HUDEP-2 (cell line): ENCODE measurements around the gene EIF2S2.

ENCODE experiments used
- DNase-seq, 76 experiments: peaks; one replicate each; lab custom pipeline; 2025; ENCODE audit not compliant: unreplicated experiment in 76 of 76; lab: John Stamatoyannopoulos, UW

The EIF2S2 gene

DNA sequence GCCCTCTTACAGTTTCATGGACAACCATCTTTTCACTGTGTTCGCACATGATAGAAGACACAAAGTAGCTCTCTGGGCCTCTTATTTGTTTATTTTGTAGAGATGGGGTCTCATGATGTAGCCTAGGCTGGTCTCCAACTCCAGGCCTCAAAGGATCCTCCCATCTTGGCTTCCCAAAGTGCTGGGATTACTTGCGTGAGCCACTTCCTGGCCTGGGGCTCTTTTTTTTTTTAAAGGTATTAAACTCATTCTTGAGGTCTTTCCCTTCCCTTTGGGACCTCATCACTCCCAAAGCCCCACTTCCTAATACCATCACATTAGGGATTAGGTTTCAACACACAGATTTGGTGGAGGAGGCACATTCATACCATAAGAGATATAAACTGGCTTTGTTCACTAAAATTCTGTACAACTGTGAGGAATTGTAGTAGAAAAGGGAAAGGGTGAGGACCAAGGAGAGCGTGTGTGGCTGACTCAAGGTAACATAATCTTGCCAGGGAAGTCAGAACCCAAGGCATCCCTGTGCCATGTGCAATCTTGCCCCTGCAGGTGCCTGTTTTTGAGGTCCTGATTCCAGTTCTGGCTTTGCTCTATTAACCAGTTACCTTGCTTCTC is 45.5 kb downstream of the EIF2S2 start:
- DNase-seq, result no peak

GRCh38 chr20:34065260-34065659 is 46.8 kb downstream of the EIF2S2 start:
- DNase-seq, result no peak

DNA sequence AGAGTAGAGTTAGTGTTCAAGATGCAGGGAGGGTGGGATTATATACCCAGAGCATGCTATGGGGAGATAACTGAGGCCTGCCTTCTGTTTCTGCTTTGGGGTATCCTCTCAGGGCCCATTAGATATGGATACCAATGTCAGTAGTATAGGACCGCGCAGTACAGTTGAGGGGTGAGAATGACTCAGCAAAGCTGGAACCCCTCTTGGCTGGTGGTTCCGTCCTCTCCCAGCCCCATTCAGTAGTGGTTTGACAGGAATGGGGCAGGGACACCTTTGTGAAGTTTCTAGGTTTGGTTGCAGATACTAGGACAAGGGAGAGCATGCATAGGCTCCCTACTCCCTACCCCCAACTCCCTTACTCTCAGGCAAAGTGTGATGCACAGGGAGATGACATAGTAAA is 47.8 kb downstream of the EIF2S2 start:
- DNase-seq, result no peak

GRCh38 chr20:34062570-34063482 is 49.2 kb downstream of the EIF2S2 start:
- DNase-seq, result peak in 3 of 76 experiments; percentile 2 to 11 (median 3)

- no peak for DNase-seq
These were observed 50.3 kb downstream of the EIF2S2 start for GRCh38 chr20:34061695-34062094.

GRCh38 chr20:34060970-34061369 is 51.1 kb downstream of the EIF2S2 start:
- no peak for DNase-seq

DNA sequence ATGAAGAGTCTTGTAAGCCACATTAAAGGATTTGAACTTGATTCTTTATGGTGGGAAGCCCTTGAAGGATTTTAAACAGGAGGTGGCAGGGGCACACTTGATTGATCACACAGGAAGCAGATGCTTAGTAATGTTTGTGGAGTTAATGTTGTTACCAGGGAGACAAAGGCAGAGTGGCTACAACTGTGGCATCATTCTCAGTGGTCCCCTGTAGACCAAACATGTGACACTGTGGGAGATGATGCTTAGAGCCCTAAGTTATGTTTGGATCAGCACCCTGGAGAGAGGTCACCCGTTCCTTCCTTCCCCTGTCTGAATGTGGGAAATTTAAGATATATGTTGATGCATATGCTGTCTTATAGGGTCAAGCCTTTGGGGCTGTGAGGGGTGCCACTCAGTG is 53.2 kb downstream of the EIF2S2 start:
- no peak for DNase-seq

- peak in 1 of 76 experiments; percentile 6 for DNase-seq
These were observed 56.8 kb downstream of the EIF2S2 start for GRCh38 chr20:34055290-34055689.

GRCh38 chr20:34052414-34052813 is 59.6 kb downstream of the EIF2S2 start:
- DNase-seq, result no peak

DNA sequence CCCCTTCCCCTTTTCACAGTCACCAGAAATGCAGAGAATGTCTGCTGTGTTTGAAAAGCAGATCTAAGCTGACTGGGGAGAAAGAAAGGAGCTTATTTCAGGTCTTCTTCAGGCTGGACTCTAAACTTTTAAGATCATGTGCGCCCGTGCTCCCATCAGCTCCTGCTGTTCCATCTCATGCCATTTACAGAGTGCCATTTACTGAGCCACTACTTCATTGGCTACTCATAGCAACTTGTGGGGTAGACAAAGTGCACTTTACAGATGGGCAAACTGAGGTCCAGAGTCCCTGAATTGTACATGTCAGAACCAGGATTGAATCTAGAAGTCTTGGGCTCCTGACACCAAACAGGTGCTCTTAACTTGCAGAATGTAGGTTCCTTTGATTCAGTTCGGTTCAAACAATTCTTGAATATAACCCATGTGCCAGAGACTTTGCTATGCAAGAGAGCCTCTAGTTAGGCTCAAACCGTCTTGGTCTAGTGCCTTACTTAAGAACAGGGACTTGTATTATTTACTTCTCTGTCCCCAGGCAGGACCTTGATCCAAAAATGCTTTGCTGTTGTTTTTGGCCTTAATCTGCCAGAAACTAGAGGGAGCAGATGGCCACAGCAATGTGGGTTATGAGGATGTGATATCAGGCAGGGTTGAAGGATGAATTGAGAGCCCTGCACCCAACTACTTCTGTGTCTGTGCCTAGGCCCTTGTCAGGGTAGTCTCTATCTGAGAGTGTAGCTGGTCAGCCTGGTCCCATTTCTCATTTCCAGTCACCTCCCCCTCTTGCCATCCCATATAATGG is 61.9 kb downstream of the EIF2S2 start:
- no peak for DNase-seq

DNA sequence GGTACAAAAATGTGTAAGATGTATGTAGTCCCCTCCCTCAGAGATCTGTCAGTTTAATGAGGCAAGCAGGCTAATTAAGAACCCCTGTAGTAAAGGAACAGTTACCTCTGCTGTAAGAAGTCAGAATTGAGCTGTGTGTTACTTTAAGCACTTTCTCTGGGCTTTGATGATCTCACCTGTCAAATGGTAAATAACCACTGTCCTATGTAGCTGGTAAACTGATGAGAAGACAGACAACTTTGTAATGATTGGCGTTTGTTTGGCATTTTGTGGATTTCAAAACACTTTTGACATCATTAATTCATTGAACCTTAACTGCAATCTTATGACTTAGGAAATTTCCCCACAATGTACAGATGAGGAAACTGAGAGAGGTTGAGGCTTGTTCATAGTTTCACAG is 62.7 kb downstream of the EIF2S2 start:
- no peak for DNase-seq

- DNase-seq, result no peak
These were observed 64.1 kb downstream of the EIF2S2 start for GRCh38 chr20:34047917-34048316.

DNA sequence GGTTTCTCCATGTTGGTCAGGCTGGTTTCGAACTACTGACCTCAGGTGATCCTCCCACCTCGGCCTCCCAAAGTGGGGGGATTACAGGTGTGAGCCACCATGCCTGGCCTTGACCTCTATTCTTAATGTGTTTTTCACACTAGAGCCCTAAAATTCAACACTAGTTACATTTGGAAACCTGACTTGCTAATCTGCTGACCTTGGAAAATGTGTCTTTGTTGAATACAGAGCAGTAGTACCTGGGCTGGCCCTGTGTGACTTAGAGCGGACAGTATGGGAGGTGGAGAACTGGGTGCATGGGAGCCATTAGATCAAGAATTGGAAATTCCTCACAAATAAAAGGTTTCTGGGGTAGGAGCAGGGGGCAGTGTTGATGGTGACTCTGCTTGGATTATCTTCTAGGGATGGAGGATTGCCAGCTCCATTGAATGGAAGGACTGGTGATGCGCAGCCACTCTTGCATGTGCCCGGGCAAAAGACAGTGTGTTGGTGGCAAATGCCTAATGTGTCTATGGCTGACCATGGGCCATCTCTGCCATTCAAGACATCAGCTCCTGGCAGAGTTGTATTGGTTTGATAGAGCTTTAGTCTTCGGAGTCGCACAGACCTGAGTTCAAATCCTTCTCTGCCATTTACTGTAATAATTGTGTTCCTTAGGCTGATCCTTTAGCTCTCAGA is 64.9 kb downstream of the EIF2S2 start:
- no peak for DNase-seq

DNA sequence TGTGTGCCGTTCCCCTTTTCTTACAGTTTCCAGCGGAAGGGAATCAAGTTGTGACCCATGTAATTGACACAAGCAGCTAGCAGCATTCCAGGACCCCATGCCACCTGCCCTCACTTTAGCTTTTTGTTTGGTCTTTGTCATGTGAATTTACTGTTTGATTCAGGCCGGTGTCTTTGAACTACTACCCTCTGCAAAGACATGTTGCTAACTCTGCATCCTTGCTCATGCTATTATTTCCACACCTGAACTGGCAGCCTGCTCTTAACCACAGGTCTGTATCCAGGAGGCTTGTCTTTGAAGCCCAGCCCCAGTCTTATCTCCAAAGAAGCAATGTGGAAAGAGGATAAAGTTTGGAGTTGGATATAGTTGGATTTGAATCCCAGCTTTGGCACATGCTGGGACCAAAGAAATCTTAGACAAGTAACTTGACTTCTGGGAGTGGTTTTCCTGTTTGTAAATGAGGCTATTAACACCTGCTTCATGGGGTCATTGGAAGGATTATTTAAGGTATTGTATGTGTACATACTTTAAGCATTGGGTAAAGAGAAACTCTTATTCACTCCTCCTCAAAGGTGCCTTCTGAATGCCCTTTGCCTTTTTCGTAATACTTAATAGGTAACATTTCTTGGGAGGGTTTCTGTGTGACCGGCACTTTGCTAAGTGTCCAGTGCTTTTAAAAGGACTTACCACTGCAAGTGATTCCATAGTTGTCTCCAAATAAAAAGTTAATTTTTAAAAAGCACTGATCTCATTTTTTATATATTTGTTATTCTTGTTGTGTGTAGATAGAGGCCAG is 65.9 kb downstream of the EIF2S2 start:
- DNase-seq, result no peak

DNA sequence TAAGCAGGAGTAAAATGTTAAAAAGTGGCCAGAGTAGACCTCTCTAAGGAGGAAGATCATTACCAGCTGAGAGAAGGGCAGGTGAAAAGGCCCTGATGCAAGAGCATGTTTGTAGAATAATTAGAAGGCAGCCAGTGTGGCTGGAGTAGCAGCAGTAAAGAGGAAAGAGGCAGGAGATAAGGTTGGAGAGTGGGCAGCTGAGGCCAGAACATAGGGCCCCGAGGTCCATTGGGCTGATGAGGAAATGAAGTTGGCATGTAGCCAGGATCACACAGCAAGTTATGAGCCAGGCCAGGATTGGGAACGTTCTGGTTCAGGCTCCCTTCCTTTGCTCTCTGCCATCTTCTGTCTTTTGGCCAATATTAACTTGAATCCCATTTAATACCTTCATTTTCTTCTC is 66.7 kb downstream of the EIF2S2 start:
- no peak for DNase-seq

GRCh38 chr20:34043025-34043424 is 69.0 kb downstream of the EIF2S2 start:
- no peak for DNase-seq

- no peak for DNase-seq
These were observed 69.8 kb downstream of the EIF2S2 start for GRCh38 chr20:34042262-34042661.

- DNase-seq, result no peak
These were observed 70.8 kb downstream of the EIF2S2 start for GRCh38 chr20:34041226-34041625.

GRCh38 chr20:34040300-34040995 is 71.6 kb downstream of the EIF2S2 start:
- DNase-seq, result no peak
